Body of pancreas (tissue), 4 donors: Measurements from ENCODE around the gene EIF2A. TPM values are rescaled to one million over a fixed set of nuclear protein-coding genes. Genes with fewer than 3 reads are reported as not detected.

Source experiments
- ATAC-seq: fragments of 150-250 bp; one replicate; pipeline ENCODE4 v1.9.1; 2016
- DNase-seq, 4 donors: peaks; one replicate each; pipeline ENCODE4 v3.0.0-alpha.2; 2019
- H3K27ac ChIP-seq, 4 donors: fragments of 200-600 bp; sonication (generic); 1 replicate in 3 of 4; 2 replicates in 1 of 4; pipeline versions ENCODE4 v1.5.1 to v1.6.1; 2016 to 2019; ENCODE audit warnings: mild to moderate bottlenecking in 1 of 4, mixed read lengths in 1 of 4, moderate library complexity in 1 of 4
- H3K27me3 ChIP-seq, 2 donors: fragments of 200-600 bp; sonication (generic); one replicate each; pipeline ENCODE4 v1.6.0; 2016; ENCODE audit warnings: mild to moderate bottlenecking in 1 of 2
- H3K36me3 ChIP-seq, 2 donors: fragments of 200-600 bp; sonication (generic); replicated peaks in 1 of 2; 2 replicates each; pipeline ENCODE4 v1.5.1; 2016; ENCODE audit warnings: low read depth in 2 of 2; ENCODE audit not compliant: insufficient read depth in 1 of 2
- H3K4me1 ChIP-seq: fragments of 200-600 bp; sonication (generic); one replicate; pipeline ENCODE4 v1.6.0; 2016
- H3K4me3 ChIP-seq, 2 donors: fragments of 200-600 bp; sonication (generic); 1 replicate in 1 of 2; 2 replicates in 1 of 2; pipeline ENCODE4 v1.5.1; 2016 to 2019
- H3K9me3 ChIP-seq, 3 donors: fragments of 200-600 bp; sonication (generic); 1 replicate in 2 of 3; 2 replicates in 1 of 3; pipeline ENCODE4 v1.5.1; 2016
- CTCF ChIP-seq, 7 experiments: fragments of 450-650 bp in 4 of 7; fragments of 200-600 bp in 3 of 7; sonication (generic) in 3 of 7; IDR thresholded peaks; one replicate each; pipeline ENCODE4 v1.5.1; 2016 to 2019; ENCODE audit warnings: antibody characterized with exemption in 7 of 7
- POLR2A ChIP-seq, 3 donors: fragments of 450-650 bp; IDR thresholded peaks; one replicate each; pipeline ENCODE4 v1.6.1; 2016; ENCODE audit warnings: antibody characterized with exemption in 3 of 3, mild to moderate bottlenecking in 2 of 3
- WGBS, 2 donors: methylation state at CpG; one replicate each; pipeline ENCODE4 v1.1.5; 2017; 5-methylcytosine and 5-hydroxymethylcytosine counted together
- intact Hi-C: fragments of 100-400 bp; cut with DNase I; formaldehyde crosslinking; loops from one replicate; pipeline ENCODE4 v1.15.1; 2023
- total RNA-seq, 2 donors: library from RNA; depleted of rRNA; stranded (reverse); fragments of >200 nt; gene quantifications; one replicate each; pipeline ENCODE4 v1.1.0, GENCODE V29; 2016

Gene EIF2A
- total RNA-seq, 2 donors from 2014 or later: 58.7 to 126 TPM

GRCh38 chr3:150520408-150520807 is 26.2 kb upstream of the EIF2A start:
- ATAC-seq (no peak), DNase-seq (no peak)
- Histone ChIP-seq H3K36me3 (no peaks in the 10 kb centered on the region), H3K4me3 (no peak overlapping the region), H3K4me1 (no peaks in the 10 kb centered on the region), H3K27me3 (no peaks in the 10 kb centered on the region), H3K9me3 (no peaks in the 10 kb centered on the region), H3K27ac (no peak overlapping the region)
- TF ChIP-seq CTCF (IDR thresholded peaks at IDR 0.05): no peak
- no peak for TF ChIP-seq POLR2A (IDR thresholded peaks at IDR 0.05)
- WGBS, 2 donors: 75 to 82% methylated on average over 24 of the region's 24 CpGs
- intact Hi-C loops: no loop called here

- 68 to 81% methylated on average over 2 of the region's 2 CpGs for WGBS, 2 donors
- no peak overlapping the region for H3K27ac ChIP-seq
- intact Hi-C loops: no loop called here
- H3K4me1 ChIP-seq: no peaks in the 10 kb centered on the region
- no peaks in the 10 kb centered on the region for H3K27me3 ChIP-seq
- no peak for ATAC-seq
- no peaks in the 10 kb centered on the region for H3K36me3 ChIP-seq
- DNase-seq: no peak
- no peaks in the 10 kb centered on the region for H3K9me3 ChIP-seq
- no peak overlapping the region for H3K4me3 ChIP-seq
- TF ChIP-seq POLR2A (IDR thresholded peaks at IDR 0.05) (no peak), CTCF (IDR thresholded peaks at IDR 0.05) (no peak)
Measured at GRCh38 chr3:150521463-150521862, 25.1 kb upstream of the EIF2A start.

GRCh38 chr3:150523538-150523937 is 23.0 kb upstream of the EIF2A start:
- no peak for ATAC-seq
- no peak overlapping the region for H3K27ac ChIP-seq
- no peaks in the 10 kb centered on the region for H3K36me3 ChIP-seq
- no peaks in the 10 kb centered on the region for H3K9me3 ChIP-seq
- no peak for TF ChIP-seq POLR2A (IDR thresholded peaks at IDR 0.05)
- TF ChIP-seq CTCF (IDR thresholded peaks at IDR 0.05): no peak
- H3K4me1 ChIP-seq: no peaks in the 10 kb centered on the region
- H3K4me3 ChIP-seq: no peak overlapping the region
- no peak for DNase-seq
- no peaks in the 10 kb centered on the region for H3K27me3 ChIP-seq
- WGBS, 2 donors: 64 to 80% methylated on average over 2 of the region's 2 CpGs
- intact Hi-C loops: no loop called here

- intact Hi-C loops: no loop called here
- no peaks in the 10 kb centered on the region for H3K36me3 ChIP-seq
- TF ChIP-seq POLR2A (IDR thresholded peaks at IDR 0.05) (no peak), CTCF (IDR thresholded peaks at IDR 0.05) (no peak)
- H3K27ac ChIP-seq: no peak overlapping the region
- ATAC-seq (no peak), DNase-seq (no peak)
- WGBS, 2 donors: 57 to 62% methylated on average over 10 of the region's 10 CpGs
- H3K4me3 ChIP-seq: no peak overlapping the region
- no peaks in the 10 kb centered on the region for H3K27me3 ChIP-seq
- no peaks in the 10 kb centered on the region for H3K9me3 ChIP-seq
- H3K4me1 ChIP-seq: no peaks in the 10 kb centered on the region
Measured at GRCh38 chr3:150527464-150528255, 18.9 kb upstream of the EIF2A start.

GRCh38 chr3:150528354-150528797 is 18.2 kb upstream of the EIF2A start:
- WGBS, 2 donors: 3 to 8% methylated on average over 2 of the region's 2 CpGs
- Histone ChIP-seq H3K4me1 (no peaks in the 10 kb centered on the region), H3K9me3 (no peaks in the 10 kb centered on the region)

More at GRCh38 chr3:150528354-150528797, 18.2 kb upstream of the EIF2A start:
- Histone ChIP-seq H3K27me3 (no peaks in the 10 kb centered on the region), H3K27ac (no peak overlapping the region), H3K4me3 (no peak overlapping the region), H3K36me3 (no peaks in the 10 kb centered on the region)
- no peak for DNase-seq
- no peak for ATAC-seq
- TF ChIP-seq POLR2A (IDR thresholded peaks at IDR 0.05) (no peak), CTCF (IDR thresholded peaks at IDR 0.05) (peak in 6 of 7 experiments; percentile 19 to 51 (median 44))
- intact Hi-C loops: no loop called here
